ENCODE measurements around the gene WDR64. TPM values are rescaled to one million over a fixed set of nuclear protein-coding genes. Genes with fewer than 3 reads are reported as not detected.
"Not testable (repeated sequence)": the region's sequence is repeated elsewhere in the genome, so short reads cannot be mapped to it uniquely, and the experiment has no call there.

WDR64 gene
- polyA plus RNA-seq, 1 donor from 2014 or later, result 0.21 TPM

- H3K27ac ChIP-seq (ENCODE audit: low read length), result no peak overlapping the region
- no peaks in the 10 kb centered on the region for H3F3A ChIP-seq (ENCODE audit: insufficient read depth, low read length, poor library complexity, severe bottlenecking)
- no peaks in the 10 kb centered on the region for H3K9me3 ChIP-seq (ENCODE audit: low read length)
- TF ChIP-seq CTCF (IDR thresholded peaks at IDR 0.05; ENCODE audit: poor library complexity, severe bottlenecking), result no peak
- no peak for TF ChIP-seq MXI1 (conservative IDR thresholded peaks at IDR 0.05; ENCODE audit: poor library complexity, severe bottlenecking)
- no peak for TF ChIP-seq REST (IDR thresholded peaks at IDR 0.05; ENCODE audit: borderline replicate concordance)
- TF ChIP-seq POLR2AphosphoS5 (IDR thresholded peaks at IDR 0.05), result no peak
- no peak for TF ChIP-seq SMC3 (conservative IDR thresholded peaks at IDR 0.05; ENCODE audit: poor library complexity)
- no peak for TF ChIP-seq TAF1 (IDR thresholded peaks at IDR 0.05; ENCODE audit: low read depth)
- no peak for TF ChIP-seq EP300 (conservative IDR thresholded peaks at IDR 0.05; ENCODE audit: poor library complexity, severe bottlenecking)
- TF ChIP-seq RAD21 (conservative IDR thresholded peaks at IDR 0.05), result no peak
- no peak for TF ChIP-seq EZH2 (IDR thresholded peaks at IDR 0.05; ENCODE audit: borderline replicate concordance, insufficient read depth, low read length, poor library complexity, severe bottlenecking)
- H3K9me2 ChIP-seq (ENCODE audit: insufficient read depth, low read length), result no peaks in the 10 kb centered on the region
- H3K9ac ChIP-seq (ENCODE audit: low read length), result no peak overlapping the region
- H2AFZ ChIP-seq (ENCODE audit: low read depth, low read length), result no peak overlapping the region
- H4K20me1 ChIP-seq (ENCODE audit: insufficient read depth), result no peaks in the 10 kb centered on the region
- no peaks in the 10 kb centered on the region for H3K27me3 ChIP-seq (ENCODE audit: insufficient read depth, low read depth, low read length)
- no peak overlapping the region for H3K4me2 ChIP-seq (ENCODE audit: low read length)
- H3K4me3 ChIP-seq (ENCODE audit: low read length), result no peak overlapping the region
- no peaks in the 10 kb centered on the region for H3K79me2 ChIP-seq (replicated peaks; ENCODE audit: insufficient read depth, low read length)
- no peaks in the 10 kb centered on the region for H3K36me3 ChIP-seq (ENCODE audit: insufficient read depth, low read length)
Measured at GRCh38 chr1:241802863-241803262, 150.8 kb downstream of the WDR64 start.

GRCh38 chr1:241804706-241805105, 152.6 kb downstream of the WDR64 start:
- H3K79me2 ChIP-seq (replicated peaks; ENCODE audit: insufficient read depth, low read length); H3K9me3 ChIP-seq (ENCODE audit: low read length); H3K27ac ChIP-seq (ENCODE audit: low read length); H4K20me1 ChIP-seq (ENCODE audit: insufficient read depth); H3K9me2 ChIP-seq (ENCODE audit: insufficient read depth, low read length); H3K27me3 ChIP-seq (ENCODE audit: insufficient read depth, low read depth, low read length); H2AFZ ChIP-seq (ENCODE audit: low read depth, low read length); H3K9ac ChIP-seq (ENCODE audit: low read length); H3K4me2 ChIP-seq (ENCODE audit: low read length); H3K36me3 ChIP-seq (ENCODE audit: insufficient read depth, low read length); H3F3A ChIP-seq (ENCODE audit: insufficient read depth, low read length, poor library complexity, severe bottlenecking); H3K4me3 ChIP-seq (ENCODE audit: low read length): not testable (repeated sequence)

- Histone ChIP-seq H3K9ac (ENCODE audit: low read length) (no peak overlapping the region), H3K9me2 (ENCODE audit: insufficient read depth, low read length) (no peaks in the 10 kb centered on the region), H3K79me2 (replicated peaks; ENCODE audit: insufficient read depth, low read length) (no peaks in the 10 kb centered on the region), H4K20me1 (ENCODE audit: insufficient read depth) (no peaks in the 10 kb centered on the region), H3F3A (ENCODE audit: insufficient read depth, low read length, poor library complexity, severe bottlenecking) (no peaks in the 10 kb centered on the region), H3K27me3 (ENCODE audit: insufficient read depth, low read depth, low read length) (no peaks in the 10 kb centered on the region), H3K4me3 (ENCODE audit: low read length) (no peak overlapping the region), H3K36me3 (ENCODE audit: insufficient read depth, low read length) (no peaks in the 10 kb centered on the region), H2AFZ (ENCODE audit: low read depth, low read length) (no peak overlapping the region), H3K27ac (ENCODE audit: low read length) (no peak overlapping the region), H3K4me2 (ENCODE audit: low read length) (no peak overlapping the region), H3K9me3 (ENCODE audit: low read length) (no peaks in the 10 kb centered on the region)
- TF ChIP-seq EZH2 (IDR thresholded peaks at IDR 0.05; ENCODE audit: borderline replicate concordance, insufficient read depth, low read length, poor library complexity, severe bottlenecking), result no peak
- TF ChIP-seq EP300 (conservative IDR thresholded peaks at IDR 0.05; ENCODE audit: poor library complexity, severe bottlenecking), result no peak
- TF ChIP-seq RAD21 (conservative IDR thresholded peaks at IDR 0.05), result no peak
- TF ChIP-seq MXI1 (conservative IDR thresholded peaks at IDR 0.05; ENCODE audit: poor library complexity, severe bottlenecking), result no peak
- no peak for TF ChIP-seq SMC3 (conservative IDR thresholded peaks at IDR 0.05; ENCODE audit: poor library complexity)
- TF ChIP-seq POLR2AphosphoS5 (IDR thresholded peaks at IDR 0.05), result no peak
- TF ChIP-seq CTCF (IDR thresholded peaks at IDR 0.05; ENCODE audit: poor library complexity, severe bottlenecking), result no peak
- no peak for TF ChIP-seq TAF1 (IDR thresholded peaks at IDR 0.05; ENCODE audit: low read depth)
- TF ChIP-seq REST (IDR thresholded peaks at IDR 0.05; ENCODE audit: borderline replicate concordance), result no peak
Measured at GRCh38 chr1:241808265-241808664, 156.2 kb downstream of the WDR64 start.

Measured in neural cell (in vitro differentiated cells).